ENCODE measurements around the gene ADCY7.
"Not testable (repeated sequence)": the region's sequence is repeated elsewhere in the genome, so short reads cannot be mapped to it uniquely, and the experiment has no call there.

GRCh38 chr16:50243024-50243423 lies 23.3 kb upstream of the ADCY7 start:
- not testable (repeated sequence) for TF ChIP-seq POLR2A, CTCF (IDR thresholded peaks at IDR 0.05)

All from right lobe of liver (tissue), 4 donors.